IMR-90 (cell line): ENCODE data around the gene ARVCF. TPM values are rescaled to one million over a fixed set of nuclear protein-coding genes. Genes with fewer than 3 reads are reported as not detected.

Experiments used
- ATAC-seq: fragments of 200-7000 bp; cut with Tn5 transposase; 2 replicates; pipeline ENCODE4 v1.9.1; 2020; ENCODE audit warnings: low read depth, mild to moderate bottlenecking, moderate library complexity
- BruUV-seq: library from RNA; stranded (reverse); fragments of 400-500 nt; replicated peaks from 2 replicates; lab custom pipeline; 2021; lab: Mats Ljungman, UMichigan
- CTCF ChIA-PET: fragments of 300-600 bp; formaldehyde crosslinking; extraction: SDS; loops from one replicate; lab custom pipeline; 2021; ENCODE audit warnings: antibody characterized with exemption; lab: Yijun Ruan, JAX
- POLR2A ChIA-PET: fragments of 300-600 bp; sonication (Branson Sonifier 250); formaldehyde crosslinking; loops from one replicate; lab custom pipeline; 2022; ENCODE audit warnings: antibody characterized with exemption; ENCODE audit not compliant: unreplicated experiment; lab: Charles Lee
- DNase-seq: peaks from one replicate; pipeline ENCODE4 v3.0.0; 2013
- H2AFZ ChIP-seq: replicated peaks from 2 replicates; pipeline ENCODE3; 2013; ENCODE audit warnings: low read length, mild to moderate bottlenecking; ENCODE audit not compliant: poor library complexity
- H2AK5ac ChIP-seq: 2 replicates; pipeline ENCODE4 v1.6.1; 2013; ENCODE audit warnings: low read depth, low read length, inconsistent platforms
- H2AK9ac ChIP-seq: replicated peaks from 2 replicates; pipeline ENCODE3; 2013; ENCODE audit warnings: mild to moderate bottlenecking, low read depth, low read length, moderate library complexity; ENCODE audit not compliant: poor library complexity
- H2BK120ac ChIP-seq: 2 replicates; pipeline ENCODE4 v1.6.1; 2013; ENCODE audit warnings: low read depth, low read length, inconsistent platforms
- H2BK15ac ChIP-seq: 3 replicates; pipeline ENCODE4 v1.6.1; 2013; ENCODE audit warnings: low read depth, low read length, inconsistent platforms
- H2BK20ac ChIP-seq: 2 replicates; pipeline ENCODE4 v1.6.1; 2013; ENCODE audit warnings: low read depth, mild to moderate bottlenecking, inconsistent platforms, low read length, moderate library complexity
- H2BK5ac ChIP-seq: 2 replicates; pipeline ENCODE4 v1.6.1; 2013; ENCODE audit warnings: mild to moderate bottlenecking, low read depth, low read length, inconsistent platforms; ENCODE audit not compliant: poor library complexity, severe bottlenecking
- H3K14ac ChIP-seq: replicated peaks from 2 replicates; pipeline ENCODE4 v1.6.1; 2013; ENCODE audit warnings: low read depth, low read length, inconsistent platforms
- H3K18ac ChIP-seq: 2 replicates; pipeline ENCODE4 v1.6.1; 2013; ENCODE audit warnings: low read depth, low read length, control low read depth
- H3K23ac ChIP-seq: 2 replicates; pipeline ENCODE4 v1.6.1; 2013; ENCODE audit warnings: low read depth, low read length, inconsistent platforms
- H3K27ac ChIP-seq: 2 replicates; pipeline ENCODE4 v1.5.1; 2013; ENCODE audit warnings: mild to moderate bottlenecking, control low read depth, low read length; ENCODE audit not compliant: insufficient read depth
- H3K27me3 ChIP-seq: 2 replicates; pipeline ENCODE4 v1.6.1; 2013; ENCODE audit warnings: low read length; ENCODE audit not compliant: control insufficient read depth, insufficient read depth
- H3K36me3 ChIP-seq: 2 replicates; pipeline ENCODE4 v1.6.1; 2013; ENCODE audit warnings: low read length, mixed read lengths; ENCODE audit not compliant: control insufficient read depth, insufficient read depth
- H3K4ac ChIP-seq: 2 replicates; pipeline ENCODE4 v1.6.1; 2013; ENCODE audit warnings: low read depth, low read length, inconsistent platforms
- H3K4me1 ChIP-seq: 2 replicates; pipeline ENCODE4 v1.6.1; 2013; ENCODE audit warnings: low read length, mixed read lengths; ENCODE audit not compliant: control insufficient read depth, insufficient read depth
- H3K4me2 ChIP-seq: 2 replicates; pipeline ENCODE4 v1.6.1; 2013; ENCODE audit warnings: low read depth, mild to moderate bottlenecking, control low read depth, low read length, moderate library complexity
- H3K4me3 ChIP-seq: 2 replicates; pipeline ENCODE4 v1.5.1; 2013; ENCODE audit warnings: low read depth, mild to moderate bottlenecking, control low read depth, low read length, moderate library complexity; ENCODE audit not compliant: insufficient read depth
- H3K56ac ChIP-seq: 2 replicates; pipeline ENCODE4 v1.6.1; 2013; ENCODE audit warnings: low read length, inconsistent platforms; ENCODE audit not compliant: insufficient read depth; ENCODE audit errors: extremely low read depth
- H3K79me1 ChIP-seq, 2 experiments: 2 replicates each; pipeline ENCODE4 v1.6.1; 2013; ENCODE audit warnings: low read length in 2 of 2, inconsistent platforms in 1 of 2, low read depth in 1 of 2
- H3K9ac ChIP-seq: 2 replicates; pipeline ENCODE4 v1.6.1; 2013; ENCODE audit warnings: low read depth, low read length, control low read depth
- H3K9me1 ChIP-seq: 2 replicates; pipeline ENCODE4 v1.6.1; 2013; ENCODE audit warnings: low read length, inconsistent platforms; ENCODE audit not compliant: insufficient read depth
- H3K9me3 ChIP-seq: 2 replicates; pipeline ENCODE4 v1.6.1; 2013; ENCODE audit warnings: low read length; ENCODE audit not compliant: control insufficient read depth, insufficient read depth
- H4K20me1 ChIP-seq: 2 replicates; pipeline ENCODE4 v1.6.1; 2013; ENCODE audit warnings: low read length, inconsistent platforms; ENCODE audit not compliant: insufficient read depth
- H4K5ac ChIP-seq: 2 replicates; pipeline ENCODE4 v1.6.1; 2013; ENCODE audit warnings: mild to moderate bottlenecking, low read depth, low read length, control low read depth
- H4K8ac ChIP-seq, 2 experiments: 2 replicates each; pipeline ENCODE4 v1.6.1; 2013; ENCODE audit warnings: low read depth in 2 of 2, low read length in 2 of 2, control low read depth in 1 of 2, inconsistent platforms in 1 of 2
- H4K91ac ChIP-seq: 2 replicates; pipeline ENCODE4 v1.6.1; 2013; ENCODE audit warnings: low read depth, low read length, inconsistent platforms; ENCODE audit not compliant: insufficient read depth
- BHLHE40 ChIP-seq: fragments of 150-350 bp; IDR thresholded peaks from 2 replicates; pipeline ENCODE4 v1.6.1; 2016; ENCODE audit warnings: mild to moderate bottlenecking, low read depth, low read length
- CEBPB ChIP-seq: IDR thresholded peaks from 2 replicates; pipeline ENCODE4 v1.6.1; 2012; ENCODE audit warnings: low read depth, low read length, improper control_type of control experiment
- CHD1 ChIP-seq: IDR thresholded peaks from 2 replicates; pipeline ENCODE4 v1.6.1; 2012; ENCODE audit warnings: low read depth, low read length, improper control_type of control experiment
- FOS ChIP-seq: fragments of 150-350 bp; IDR thresholded peaks from 2 replicates; pipeline ENCODE4 v1.6.1; 2016; ENCODE audit warnings: low read depth, low read length
- MAFK ChIP-seq: IDR thresholded peaks from 2 replicates; pipeline ENCODE4 v1.6.1; 2012; ENCODE audit warnings: low read depth, low read length, improper control_type of control experiment
- MXI1 ChIP-seq: IDR thresholded peaks from 2 replicates; pipeline ENCODE4 v1.6.1; 2012; ENCODE audit warnings: low read depth, mild to moderate bottlenecking, low read length, moderate library complexity, borderline replicate concordance
- NFE2L2 ChIP-seq: fragments of 150-350 bp; IDR thresholded peaks from 2 replicates; pipeline ENCODE4 v1.6.1; 2016; ENCODE audit warnings: low read depth, mild to moderate bottlenecking, low read length
- POLR2A ChIP-seq: IDR thresholded peaks from 2 replicates; pipeline ENCODE4 v1.6.1; 2012; ENCODE audit warnings: mild to moderate bottlenecking, low read depth, low read length
- RAD21 ChIP-seq: IDR thresholded peaks from 2 replicates; pipeline ENCODE4 v1.6.1; 2012; ENCODE audit warnings: low read length, improper control_type of control experiment
- RCOR1 ChIP-seq: IDR thresholded peaks from 2 replicates; pipeline ENCODE4 v1.6.1; 2012; ENCODE audit warnings: mild to moderate bottlenecking, low read length, improper control_type of control experiment; ENCODE audit not compliant: insufficient replicate concordance
- RFX5 ChIP-seq: IDR thresholded peaks from 2 replicates; pipeline ENCODE4 v1.8.0; 2012; ENCODE audit warnings: low read depth, mild to moderate bottlenecking, low read length, moderate library complexity
- SMC3 ChIP-seq: fragments of 150-350 bp; IDR thresholded peaks from 2 replicates; pipeline ENCODE4 v1.6.1; 2016; ENCODE audit warnings: low read depth, mild to moderate bottlenecking, antibody characterized with exemption, low read length, moderate library complexity
- WGBS, 2 experiments: methylation state at CpG; one replicate each; pipeline versions ENCODE4 v1.1.5 to v1.1.7; 2013; ENCODE audit warnings: missing lambda C conversion rate in 2 of 2; ENCODE audit not compliant: insufficient read length in 1 of 2; ENCODE audit errors: extremely low coverage in 2 of 2; 5-methylcytosine and 5-hydroxymethylcytosine counted together
- dilution Hi-C: fragments of 300-500 bp; cut with HindIII; formaldehyde crosslinking; loops from one replicate; pipeline ENCODE4 v1.14.3; 2018; ENCODE audit warnings: low sequenced_read_pairs; ENCODE audit not compliant: unreplicated experiment
- in situ Hi-C: fragments of 300-500 bp; cut with MboI; formaldehyde crosslinking; loops from 3 replicates; pipeline ENCODE4 v1.14.3; 2019; ENCODE audit warnings: low sequenced_read_pairs, inconsistent platforms, mixed read lengths
- intact Hi-C: fragments of 100-400 bp; cut with micrococcal nuclease; formaldehyde crosslinking; loops from 2 replicates; pipeline ENCODE4 v1.10.0; 2022
- polyA plus RNA-seq, 3 experiments: library from polyadenylated mRNA; depleted of rRNA; stranded (reverse); fragments of >200 nt; gene quantifications; 2 replicates each; pipeline ENCODE4 v1.2.3, GENCODE V29; 2012; ENCODE audit warnings: low replicate concordance in 1 of 3
- total RNA-seq: library from RNA; depleted of rRNA; stranded (reverse); fragments of >200 nt; gene quantifications from 2 replicates; pipeline ENCODE4 v1.2.3, GENCODE V29; 2012
- TF ChIP-seq, protein P1 (sequence below): fragments of 150-350 bp; IDR thresholded peaks from 2 replicates; pipeline ENCODE4 v1.6.1; 2016; ENCODE audit warnings: low read depth, mild to moderate bottlenecking, low read length, moderate library complexity, borderline replicate concordance
- TF ChIP-seq, protein P2 (sequence below): fragments of 150-350 bp; IDR thresholded peaks from 2 replicates; pipeline ENCODE4 v1.6.1; 2017; ENCODE audit warnings: mild to moderate bottlenecking, antibody characterized with exemption, low read length, low read depth
- TF ChIP-seq, protein P3 (sequence below): conservative IDR thresholded peaks from 2 replicates; pipeline ENCODE4 v1.5.1; 2012; ENCODE audit warnings: mild to moderate bottlenecking, low read depth, low read length, improper control_type of control experiment

ARVCF gene
- total and polyA plus RNA-seq, 2 of the 4 experiments (the other 2 are of a cell fraction) = 8.6 to 14.1 TPM

DNA sequence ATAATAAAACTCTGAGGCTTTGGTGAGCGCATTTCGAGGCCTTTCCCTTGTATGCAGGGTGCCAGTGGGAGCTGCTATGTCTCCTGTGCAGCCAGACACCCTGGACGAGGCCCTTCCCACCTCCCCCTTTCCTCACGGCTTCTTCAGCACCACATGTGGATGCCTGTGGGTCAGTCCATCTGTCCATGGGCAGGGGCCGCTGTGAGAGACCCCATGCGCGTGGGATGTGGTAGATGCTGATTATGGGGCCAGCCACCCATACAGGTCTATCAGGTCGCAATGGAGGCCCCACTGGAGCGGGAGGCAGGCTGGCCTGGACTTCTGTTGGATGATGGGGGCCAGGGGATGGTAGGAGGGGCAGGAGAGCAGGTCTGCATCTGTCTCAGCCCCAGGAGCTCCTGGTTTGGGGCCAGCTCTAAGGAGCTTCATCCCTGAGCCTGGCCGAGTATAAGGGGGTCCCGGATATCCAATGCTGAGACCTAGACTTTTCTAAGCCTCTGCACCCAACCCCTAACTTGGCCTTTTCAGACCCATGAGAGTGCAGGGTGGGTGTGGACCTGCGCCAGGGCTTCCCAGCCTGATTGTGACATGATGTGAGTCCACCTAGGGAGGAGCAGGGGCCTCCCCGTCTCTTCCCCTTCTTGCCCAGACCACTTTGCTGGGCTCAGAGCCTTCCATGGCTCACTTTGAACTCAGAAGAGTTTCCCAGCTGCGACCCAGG, 49.4 kb upstream of the ARVCF start:
- ChIA-PET CTCF (interaction anchor here (0.6 kb wide), 1 partner anchor 16 kb away, joined by 4 read pairs; no protein-coding TSS in a partner anchor), POLR2A (no interaction called here)
- Histone ChIP-seq H3K56ac (no peak overlapping the region), H3K79me1 (0 out of 4 replicates have a peak, but pooled peaks cover 0 to under 1% of the 10 kb centered on the region in 2 experiments), H3K4me1 (no peaks in the 10 kb centered on the region), H2AFZ (no peak overlapping the region), H3K9ac (no peak overlapping the region), H3K9me3 (no peaks in the 10 kb centered on the region), H3K4ac (no peak overlapping the region), H2BK20ac (no peak overlapping the region), H3K4me2 (no peak overlapping the region), H3K14ac (no peak overlapping the region), H2BK120ac (no peak overlapping the region), H3K4me3 (no peak overlapping the region), H2AK5ac (no peak overlapping the region), H3K36me3 (peaks cover 28% of the 10 kb centered on the region), H2BK5ac (no peak overlapping the region), H4K20me1 (no peaks in the 10 kb centered on the region; the same call in 1 of the 2 replicates), H4K91ac (no peak overlapping the region), H3K27me3 (no peaks in the 10 kb centered on the region), H3K27ac (no peak overlapping the region), H3K23ac (no peak overlapping the region), H3K18ac (no peak overlapping the region), H2BK15ac (no peak overlapping the region), H2AK9ac (peak overlapping the region; percentile 28), H4K8ac (no peak overlapping the region), H3K9me1 (peaks cover 9% of the 10 kb centered on the region), H4K5ac (no peak overlapping the region)
- DNase-seq (no peak), ATAC-seq (no peak)
- dilution Hi-C loops = no loop called here
- no TSS peak for BruUV-seq
- intact Hi-C loops = no loop called here
- WGBS, 2 experiments = 88% methylated on average over 1 of the region's 14 CpGs; no CpG with 5 or more reads in 1 of the 2 experiments
- in situ Hi-C loops = no loop called here
- no peak for TF ChIP-seq RAD21
- no peak for TF ChIP-seq CHD1
- TF ChIP-seq FOS = no peak
- no peak for TF ChIP-seq RCOR1
- no peak for TF ChIP-seq POLR2A
- TF ChIP-seq MAFK = no peak
- TF ChIP-seq RFX5 = no peak
- no peak for TF ChIP-seq SMC3
- no peak for TF ChIP-seq BHLHE40
- TF ChIP-seq NFE2L2 = no peak
- TF ChIP-seq, protein P1, sequence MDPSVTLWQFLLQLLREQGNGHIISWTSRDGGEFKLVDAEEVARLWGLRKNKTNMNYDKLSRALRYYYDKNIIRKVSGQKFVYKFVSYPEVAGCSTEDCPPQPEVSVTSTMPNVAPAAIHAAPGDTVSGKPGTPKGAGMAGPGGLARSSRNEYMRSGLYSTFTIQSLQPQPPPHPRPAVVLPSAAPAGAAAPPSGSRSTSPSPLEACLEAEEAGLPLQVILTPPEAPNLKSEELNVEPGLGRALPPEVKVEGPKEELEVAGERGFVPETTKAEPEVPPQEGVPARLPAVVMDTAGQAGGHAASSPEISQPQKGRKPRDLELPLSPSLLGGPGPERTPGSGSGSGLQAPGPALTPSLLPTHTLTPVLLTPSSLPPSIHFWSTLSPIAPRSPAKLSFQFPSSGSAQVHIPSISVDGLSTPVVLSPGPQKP = no peak
- TF ChIP-seq, protein P2, sequence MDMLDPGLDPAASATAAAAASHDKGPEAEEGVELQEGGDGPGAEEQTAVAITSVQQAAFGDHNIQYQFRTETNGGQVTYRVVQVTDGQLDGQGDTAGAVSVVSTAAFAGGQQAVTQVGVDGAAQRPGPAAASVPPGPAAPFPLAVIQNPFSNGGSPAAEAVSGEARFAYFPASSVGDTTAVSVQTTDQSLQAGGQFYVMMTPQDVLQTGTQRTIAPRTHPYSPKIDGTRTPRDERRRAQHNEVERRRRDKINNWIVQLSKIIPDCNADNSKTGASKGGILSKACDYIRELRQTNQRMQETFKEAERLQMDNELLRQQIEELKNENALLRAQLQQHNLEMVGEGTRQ = no peak
- TF ChIP-seq MXI1 = no peak
- no peak for TF ChIP-seq CEBPB
- TF ChIP-seq, protein P3, sequence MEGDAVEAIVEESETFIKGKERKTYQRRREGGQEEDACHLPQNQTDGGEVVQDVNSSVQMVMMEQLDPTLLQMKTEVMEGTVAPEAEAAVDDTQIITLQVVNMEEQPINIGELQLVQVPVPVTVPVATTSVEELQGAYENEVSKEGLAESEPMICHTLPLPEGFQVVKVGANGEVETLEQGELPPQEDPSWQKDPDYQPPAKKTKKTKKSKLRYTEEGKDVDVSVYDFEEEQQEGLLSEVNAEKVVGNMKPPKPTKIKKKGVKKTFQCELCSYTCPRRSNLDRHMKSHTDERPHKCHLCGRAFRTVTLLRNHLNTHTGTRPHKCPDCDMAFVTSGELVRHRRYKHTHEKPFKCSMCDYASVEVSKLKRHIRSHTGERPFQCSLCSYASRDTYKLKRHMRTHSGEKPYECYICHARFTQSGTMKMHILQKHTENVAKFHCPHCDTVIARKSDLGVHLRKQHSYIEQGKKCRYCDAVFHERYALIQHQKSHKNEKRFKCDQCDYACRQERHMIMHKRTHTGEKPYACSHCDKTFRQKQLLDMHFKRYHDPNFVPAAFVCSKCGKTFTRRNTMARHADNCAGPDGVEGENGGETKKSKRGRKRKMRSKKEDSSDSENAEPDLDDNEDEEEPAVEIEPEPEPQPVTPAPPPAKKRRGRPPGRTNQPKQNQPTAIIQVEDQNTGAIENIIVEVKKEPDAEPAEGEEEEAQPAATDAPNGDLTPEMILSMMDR = no peak
